ENCODE data around the gene TWSG1.

Gene TWSG1

GRCh38 chr18:9323750-9324445, 10.7 kb upstream of the TWSG1 start:
- H3K9me3 Mint-ChIP-seq = no peaks in the 10 kb centered on the region
- H3K36me3 Mint-ChIP-seq (ENCODE audit: low read depth) = no peaks in the 10 kb centered on the region
- no peak overlapping the region for H3K27ac Mint-ChIP-seq
- ATAC-seq (no peak), DNase-seq (no peak)
- H3K27me3 Mint-ChIP-seq = no peaks in the 10 kb centered on the region
- no peaks in the 10 kb centered on the region for H3K4me1 Mint-ChIP-seq
- no peak overlapping the region for H3K4me3 Mint-ChIP-seq

- Mint-ChIP-seq H3K36me3 (ENCODE audit: low read depth) (no peaks in the 10 kb centered on the region), H3K9me3 (no peaks in the 10 kb centered on the region), H3K27me3 (no peaks in the 10 kb centered on the region), H3K4me1 (no peaks in the 10 kb centered on the region), H3K4me3 (no peak overlapping the region), H3K27ac (no peak overlapping the region)
- ATAC-seq (no peak), DNase-seq (no peak)
Measured at GRCh38 chr18:9325716-9326115, 8.9 kb upstream of the TWSG1 start.

- no peaks in the 10 kb centered on the region for H3K36me3 Mint-ChIP-seq (ENCODE audit: low read depth)
- no peak overlapping the region for H3K4me3 Mint-ChIP-seq
- ATAC-seq (no peak), DNase-seq (no peak)
- H3K27me3 Mint-ChIP-seq = peaks cover 4% of the 10 kb centered on the region
- H3K9me3 Mint-ChIP-seq = no peaks in the 10 kb centered on the region
- H3K27ac Mint-ChIP-seq = no peak overlapping the region
- H3K4me1 Mint-ChIP-seq = peaks cover 2% of the 10 kb centered on the region
Measured at GRCh38 chr18:9328776-9329175, 5.8 kb upstream of the TWSG1 start.

GRCh38 chr18:9329471-9329870, 5.1 kb upstream of the TWSG1 start:
- H3K9me3 Mint-ChIP-seq = no peaks in the 10 kb centered on the region
- H3K4me1 Mint-ChIP-seq = peaks cover 6% of the 10 kb centered on the region
- DNase-seq = no peak
- no peak overlapping the region for H3K4me3 Mint-ChIP-seq
- H3K36me3 Mint-ChIP-seq (ENCODE audit: low read depth) = no peaks in the 10 kb centered on the region
- no peak for ATAC-seq
- H3K27ac Mint-ChIP-seq = no peak overlapping the region
- H3K27me3 Mint-ChIP-seq = peaks cover 6% of the 10 kb centered on the region

GRCh38 chr18:9330419-9330818, 4.2 kb upstream of the TWSG1 start:
- Mint-ChIP-seq H3K4me3 (no peak overlapping the region), H3K4me1 (peaks cover 9% of the 10 kb centered on the region), H3K27me3 (peaks cover 6% of the 10 kb centered on the region), H3K27ac (no peak overlapping the region), H3K36me3 (ENCODE audit: low read depth) (no peaks in the 10 kb centered on the region), H3K9me3 (no peaks in the 10 kb centered on the region)
- DNase-seq (no peak), ATAC-seq (no peak)

GRCh38 chr18:9333441-9334328, 888 bp upstream of the TWSG1 start:
- DNase-seq (peak; percentile 25), ATAC-seq (peak; percentile 40)
- peak overlapping the region; percentile 87 for H3K4me3 Mint-ChIP-seq
- no peaks in the 10 kb centered on the region for H3K9me3 Mint-ChIP-seq
- peak overlapping the region; percentile 76 for H3K27ac Mint-ChIP-seq
- peaks cover 7% of the 10 kb centered on the region for H3K36me3 Mint-ChIP-seq (ENCODE audit: low read depth)
- H3K4me1 Mint-ChIP-seq = peaks cover 27% of the 10 kb centered on the region
- peaks cover 6% of the 10 kb centered on the region for H3K27me3 Mint-ChIP-seq

GRCh38 chr18:9334973-9335696, 562 bp downstream of the TWSG1 start:
- peaks cover 7% of the 10 kb centered on the region for H3K36me3 Mint-ChIP-seq (ENCODE audit: low read depth)
- peaks cover 6% of the 10 kb centered on the region for H3K27me3 Mint-ChIP-seq
- ATAC-seq (peak; percentile 53), DNase-seq (peak; percentile 41)
- peaks cover 27% of the 10 kb centered on the region for H3K4me1 Mint-ChIP-seq
- H3K9me3 Mint-ChIP-seq = no peaks in the 10 kb centered on the region
- H3K27ac Mint-ChIP-seq = peak overlapping the region; percentile 70
- peak overlapping the region; percentile 87 for H3K4me3 Mint-ChIP-seq

- no peaks in the 10 kb centered on the region for H3K9me3 Mint-ChIP-seq
- DNase-seq (no peak), ATAC-seq (no peak)
- peaks cover 11% of the 10 kb centered on the region for H3K36me3 Mint-ChIP-seq (ENCODE audit: low read depth)
- peaks cover 29% of the 10 kb centered on the region for H3K4me1 Mint-ChIP-seq
- no peak overlapping the region for H3K27ac Mint-ChIP-seq
- peak overlapping the region; percentile 87 for H3K4me3 Mint-ChIP-seq
- peaks cover 6% of the 10 kb centered on the region for H3K27me3 Mint-ChIP-seq
Measured at GRCh38 chr18:9335697-9336045, 1.1 kb downstream of the TWSG1 start.

GRCh38 chr18:9336827-9337226, 2.3 kb downstream of the TWSG1 start:
- H3K4me1 Mint-ChIP-seq = peaks cover 29% of the 10 kb centered on the region
- H3K36me3 Mint-ChIP-seq (ENCODE audit: low read depth) = peaks cover 11% of the 10 kb centered on the region
- no peak overlapping the region for H3K27ac Mint-ChIP-seq
- no peak overlapping the region for H3K4me3 Mint-ChIP-seq
- peaks cover 6% of the 10 kb centered on the region for H3K27me3 Mint-ChIP-seq
- ATAC-seq (no peak), DNase-seq (no peak)
- no peaks in the 10 kb centered on the region for H3K9me3 Mint-ChIP-seq

GRCh38 chr18:9337873-9338272, 3.3 kb downstream of the TWSG1 start:
- Mint-ChIP-seq H3K27ac (peak overlapping the region; percentile 59), H3K36me3 (ENCODE audit: low read depth) (peaks cover 14% of the 10 kb centered on the region), H3K4me3 (no peak overlapping the region), H3K4me1 (peaks cover 29% of the 10 kb centered on the region), H3K9me3 (no peaks in the 10 kb centered on the region), H3K27me3 (peaks cover 6% of the 10 kb centered on the region)
- ATAC-seq (no peak), DNase-seq (no peak)

GRCh38 chr18:9340472-9340871, 5.9 kb downstream of the TWSG1 start:
- H3K9me3 Mint-ChIP-seq = peaks cover 4% of the 10 kb centered on the region
- no peak for DNase-seq
- H3K4me1 Mint-ChIP-seq = peaks cover 20% of the 10 kb centered on the region
- ATAC-seq = no peak
- peaks cover 26% of the 10 kb centered on the region for H3K36me3 Mint-ChIP-seq (ENCODE audit: low read depth)
- H3K27ac Mint-ChIP-seq = no peak overlapping the region
- H3K4me3 Mint-ChIP-seq = no peak overlapping the region
- no peaks in the 10 kb centered on the region for H3K27me3 Mint-ChIP-seq

GRCh38 chr18:9343577-9343976, 9.0 kb downstream of the TWSG1 start:
- peaks cover 20% of the 10 kb centered on the region for H3K36me3 Mint-ChIP-seq (ENCODE audit: low read depth)
- DNase-seq = no peak
- no peak for ATAC-seq
- no peak overlapping the region for H3K4me3 Mint-ChIP-seq
- no peak overlapping the region for H3K27ac Mint-ChIP-seq
- H3K4me1 Mint-ChIP-seq = peaks cover 11% of the 10 kb centered on the region
- H3K9me3 Mint-ChIP-seq = peaks cover 4% of the 10 kb centered on the region
- no peaks in the 10 kb centered on the region for H3K27me3 Mint-ChIP-seq

GRCh38 chr18:9346775-9347174, 12.2 kb downstream of the TWSG1 start:
- Mint-ChIP-seq H3K36me3 (ENCODE audit: low read depth) (peaks cover 15% of the 10 kb centered on the region), H3K9me3 (peaks cover 4% of the 10 kb centered on the region), H3K27ac (no peak overlapping the region), H3K4me1 (peaks cover 17% of the 10 kb centered on the region), H3K27me3 (no peaks in the 10 kb centered on the region), H3K4me3 (no peak overlapping the region)
- ATAC-seq (no peak), DNase-seq (no peak)

GRCh38 chr18:9348079-9348671, 13.6 kb downstream of the TWSG1 start:
- peak; percentile 52 for ATAC-seq

More at GRCh38 chr18:9348079-9348671, 13.6 kb downstream of the TWSG1 start:
- no peak overlapping the region for H3K4me3 Mint-ChIP-seq
- peaks cover 4% of the 10 kb centered on the region for H3K9me3 Mint-ChIP-seq
- H3K4me1 Mint-ChIP-seq = peaks cover 17% of the 10 kb centered on the region
- peaks cover 13% of the 10 kb centered on the region for H3K36me3 Mint-ChIP-seq (ENCODE audit: low read depth)
- no peak for DNase-seq
- H3K27ac Mint-ChIP-seq = no peak overlapping the region
- H3K27me3 Mint-ChIP-seq = no peaks in the 10 kb centered on the region

All from activated naive CD8-positive, alpha-beta T cell treated with anti-CD3 and anti-CD28 coated beads, Interleukin-2, amount 50 U/mL, for 24 hours (primary cell).